GM23248 (cell line): ENCODE data around the gene PTK7.

ENCODE experiments used
- EZH2 ChIP-seq: fragments of 200-600 bp; sonication (generic); IDR thresholded peaks from 2 replicates; pipeline ENCODE4 v1.6.1; 2018; ENCODE audit warnings: antibody characterized with exemption, mild to moderate bottlenecking; ENCODE audit not compliant: insufficient read depth, poor library complexity, severe bottlenecking
- EZH2phosphoT487 ChIP-seq: fragments of 200-600 bp; sonication (generic); IDR thresholded peaks from 2 replicates; pipeline ENCODE4 v1.6.1; 2018; ENCODE audit warnings: antibody characterized with exemption, moderate library complexity, mild to moderate bottlenecking, low read depth; ENCODE audit not compliant: insufficient read depth

- no peak for TF ChIP-seq EZH2
- no peak for TF ChIP-seq EZH2phosphoT487
These were observed 67.4 kb downstream of the PTK7 start for GRCh38 chr6:43143235-43144128.
